ENCODE measurements around the gene TPST2. TPM values are rescaled to one million over a fixed set of nuclear protein-coding genes. Genes with fewer than 3 reads are reported as not detected.

The TPST2 gene
- total RNA-seq, 1 experiment from 2014 or later, result 61.4 TPM

DNA sequence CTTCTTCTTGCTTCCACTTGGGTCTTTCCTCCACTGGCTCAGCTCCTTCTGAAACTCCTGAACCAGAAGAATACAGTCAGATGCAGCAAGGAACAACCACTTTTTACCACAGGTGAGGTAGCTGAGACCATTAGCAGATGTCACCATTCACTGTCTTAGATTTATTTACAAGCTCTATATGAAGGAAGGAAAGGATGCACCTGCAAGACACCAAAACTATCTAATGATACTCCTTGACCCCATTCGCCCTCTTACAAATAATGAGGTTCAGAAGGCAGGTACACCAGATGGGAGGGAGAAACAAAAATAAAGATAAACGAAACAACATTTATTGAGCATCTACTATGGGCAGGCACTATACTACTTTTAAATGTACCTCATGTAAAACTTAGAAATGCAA lies 87.9 kb downstream of the TPST2 start:
- Histone ChIP-seq H3K4me2 (ENCODE audit: low read depth, low read length, poor library complexity, severe bottlenecking) (no peak overlapping the region), H4K20me1 (ENCODE audit: insufficient read depth, low read depth, low read length) (no peaks in the 10 kb centered on the region), H3K36me3 (ENCODE audit: insufficient read depth, low read length) (peaks cover 63% of the 10 kb centered on the region), H2AFZ (ENCODE audit: low read length) (no peak overlapping the region), H3K79me2 (ENCODE audit: low read length) (no peaks in the 10 kb centered on the region), H3K27me3 (ENCODE audit: low read length) (no peaks in the 10 kb centered on the region), H3K9me3 (ENCODE audit: low read length) (no peaks in the 10 kb centered on the region), H3K9me2 (replicated peaks; ENCODE audit: insufficient read depth, low read length) (no peaks in the 10 kb centered on the region), H3K4me1 (ENCODE audit: low read length) (peaks cover 9% of the 10 kb centered on the region), H3K4me3 (ENCODE audit: low read length) (no peak overlapping the region), H3K27ac (ENCODE audit: low read length) (no peak overlapping the region), H3K9ac (ENCODE audit: low read length) (no peak overlapping the region)
- DNase-seq, result no peak

DNA sequence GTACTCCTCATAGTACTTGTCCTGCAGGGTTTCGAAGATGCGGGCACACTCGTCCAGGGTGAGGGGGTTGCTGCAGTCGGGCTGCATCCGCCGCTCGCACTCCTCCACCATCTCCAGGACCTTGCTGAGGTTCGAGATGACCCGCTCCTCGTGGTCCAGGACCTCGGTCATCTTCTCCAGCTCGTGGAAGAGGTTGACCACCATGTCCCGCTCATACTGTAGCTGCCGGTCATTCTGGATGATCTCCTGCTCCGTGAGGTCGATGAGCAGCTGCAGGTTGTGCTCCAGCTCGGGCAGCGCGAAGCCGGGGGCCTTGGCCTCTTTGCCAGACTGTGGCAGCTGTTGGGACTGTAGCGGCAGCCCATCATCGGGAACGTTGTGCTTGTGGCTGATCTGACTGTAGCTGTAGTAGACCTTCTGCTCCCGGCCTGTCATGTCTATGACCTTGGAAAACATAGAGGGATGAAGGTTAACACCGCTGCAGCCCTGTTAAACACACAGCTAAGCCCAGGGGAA lies 90.7 kb downstream of the TPST2 start:
- Histone ChIP-seq H3K27ac (ENCODE audit: low read length) (no peak overlapping the region), H2AFZ (ENCODE audit: low read length) (no peak overlapping the region)

DNA sequence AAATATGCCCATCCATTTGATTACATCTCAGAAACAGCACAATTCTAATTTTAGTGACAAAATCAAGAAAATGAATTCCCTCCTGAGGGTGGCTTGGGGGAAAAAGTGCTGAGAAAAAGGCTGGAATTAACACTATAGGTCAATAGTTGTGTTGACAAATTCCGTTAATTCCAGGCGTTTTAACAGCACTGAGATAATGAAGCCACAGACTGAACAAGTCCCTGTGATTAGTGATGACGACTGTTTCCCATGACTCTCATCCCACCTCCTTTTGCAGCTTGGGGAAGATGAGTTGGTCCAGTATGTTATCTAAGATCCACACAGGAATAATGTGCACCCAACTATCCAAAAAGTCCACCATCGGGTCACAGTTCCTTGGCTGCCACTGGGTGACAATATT lies 93.5 kb downstream of the TPST2 start:
- Histone ChIP-seq H3K27ac (ENCODE audit: low read length) (no peak overlapping the region), H4K20me1 (ENCODE audit: insufficient read depth, low read depth, low read length) (0 out of 2 replicates have a peak, but pooled peaks cover 2% of the 10 kb centered on the region), H2AFZ (ENCODE audit: low read length) (no peak overlapping the region)

More for the DNA sequence above, 90.7 kb downstream of the TPST2 start:
- no peaks in the 10 kb centered on the region for H3K9me3 ChIP-seq (ENCODE audit: low read length)
- H4K20me1 ChIP-seq (ENCODE audit: insufficient read depth, low read depth, low read length), result 0 out of 2 replicates have a peak, but pooled peaks cover 1% of the 10 kb centered on the region
- peaks cover 56% of the 10 kb centered on the region for H3K36me3 ChIP-seq (ENCODE audit: insufficient read depth, low read length)
- H3K27me3 ChIP-seq (ENCODE audit: low read length), result no peaks in the 10 kb centered on the region
- peaks cover 9% of the 10 kb centered on the region for H3K4me1 ChIP-seq (ENCODE audit: low read length)
- H3K9ac ChIP-seq (ENCODE audit: low read length), result no peak overlapping the region
- peaks cover 11% of the 10 kb centered on the region; the same call in 1 of the 2 replicates for H3K79me2 ChIP-seq (ENCODE audit: low read length)
- DNase-seq, result no peak
- no peak overlapping the region for H3K4me2 ChIP-seq (ENCODE audit: low read depth, low read length, poor library complexity, severe bottlenecking)
- H3K4me3 ChIP-seq (ENCODE audit: low read length), result no peak overlapping the region
- H3K9me2 ChIP-seq (replicated peaks; ENCODE audit: insufficient read depth, low read length), result no peaks in the 10 kb centered on the region

DNA sequence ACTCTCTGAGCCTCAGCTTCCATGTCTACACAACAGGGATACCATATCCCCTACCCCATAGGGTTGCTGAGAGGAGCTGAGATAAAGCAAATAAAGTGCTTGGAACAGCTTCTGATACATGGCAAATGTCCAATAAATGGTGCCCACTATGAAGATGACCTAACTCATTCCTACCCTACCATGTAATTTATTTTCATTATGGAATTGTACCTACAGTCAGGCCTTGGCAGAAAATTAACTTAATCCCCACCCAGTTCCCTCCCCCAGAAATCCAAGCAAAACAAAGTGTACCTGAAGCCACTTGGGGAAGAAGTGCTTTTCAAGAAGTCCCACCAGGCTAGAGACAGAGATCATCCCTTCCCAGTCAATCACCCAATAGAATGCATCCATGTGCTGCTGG lies 95.4 kb downstream of the TPST2 start:
- no peak overlapping the region for H3K27ac ChIP-seq (ENCODE audit: low read length)
- no peak overlapping the region for H3K4me3 ChIP-seq (ENCODE audit: low read length)
- H3K79me2 ChIP-seq (ENCODE audit: low read length), result peaks cover 32% of the 10 kb centered on the region; the same call in 1 of the 2 replicates
- H3K4me2 ChIP-seq (ENCODE audit: low read depth, low read length, poor library complexity, severe bottlenecking), result no peak overlapping the region
- no peaks in the 10 kb centered on the region for H3K4me1 ChIP-seq (ENCODE audit: low read length)
- H3K9me3 ChIP-seq (ENCODE audit: low read length), result no peaks in the 10 kb centered on the region
- H3K9me2 ChIP-seq (replicated peaks; ENCODE audit: insufficient read depth, low read length), result no peaks in the 10 kb centered on the region
- 0 out of 2 replicates have a peak, but pooled peaks cover 2% of the 10 kb centered on the region for H4K20me1 ChIP-seq (ENCODE audit: insufficient read depth, low read depth, low read length)
- H3K9ac ChIP-seq (ENCODE audit: low read length), result no peak overlapping the region
- H3K27me3 ChIP-seq (ENCODE audit: low read length), result no peaks in the 10 kb centered on the region
- no peak for DNase-seq
- no peak overlapping the region for H2AFZ ChIP-seq (ENCODE audit: low read length)
- H3K36me3 ChIP-seq (ENCODE audit: insufficient read depth, low read length), result peaks cover 55% of the 10 kb centered on the region

More for the DNA sequence above, 93.5 kb downstream of the TPST2 start:
- no peak overlapping the region for H3K4me2 ChIP-seq (ENCODE audit: low read depth, low read length, poor library complexity, severe bottlenecking)
- H3K36me3 ChIP-seq (ENCODE audit: insufficient read depth, low read length), result peaks cover 46% of the 10 kb centered on the region
- H3K9me3 ChIP-seq (ENCODE audit: low read length), result no peaks in the 10 kb centered on the region
- H3K79me2 ChIP-seq (ENCODE audit: low read length), result peaks cover 29% of the 10 kb centered on the region; the same call in 1 of the 2 replicates
- H3K4me3 ChIP-seq (ENCODE audit: low read length), result no peak overlapping the region
- no peak overlapping the region for H3K9ac ChIP-seq (ENCODE audit: low read length)
- H3K4me1 ChIP-seq (ENCODE audit: low read length), result no peaks in the 10 kb centered on the region
- H3K9me2 ChIP-seq (replicated peaks; ENCODE audit: insufficient read depth, low read length), result no peaks in the 10 kb centered on the region
- DNase-seq, result no peak
- H3K27me3 ChIP-seq (ENCODE audit: low read length), result no peaks in the 10 kb centered on the region

DNA sequence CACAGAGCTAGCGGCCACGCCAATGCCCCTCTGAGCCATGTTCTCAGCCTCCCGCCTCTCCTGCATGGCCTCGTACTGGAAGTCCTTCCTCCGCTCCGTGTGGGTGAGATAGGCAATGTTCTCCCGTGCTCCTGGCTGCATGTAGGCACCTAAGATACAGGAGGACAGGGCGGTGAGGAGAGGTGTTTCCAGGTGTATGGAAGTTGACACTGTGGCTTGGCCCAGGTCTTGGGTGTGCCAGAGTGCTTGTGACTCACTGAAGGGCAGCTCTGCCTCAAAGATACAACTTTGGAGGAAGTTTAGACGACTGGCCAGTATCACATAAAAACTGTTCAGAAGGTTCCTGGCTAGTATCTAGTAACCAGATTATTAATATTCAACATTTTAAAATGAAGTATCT lies 97.7 kb downstream of the TPST2 start:
- DNase-seq, result no peak
- Histone ChIP-seq H3K27me3 (ENCODE audit: low read length) (no peaks in the 10 kb centered on the region), H3K79me2 (ENCODE audit: low read length) (peaks cover 37% of the 10 kb centered on the region; the same call in 1 of the 2 replicates), H3K4me3 (ENCODE audit: low read length) (no peak overlapping the region), H3K4me1 (ENCODE audit: low read length) (peaks cover 18% of the 10 kb centered on the region), H3K9me2 (replicated peaks; ENCODE audit: insufficient read depth, low read length) (no peaks in the 10 kb centered on the region), H3K36me3 (ENCODE audit: insufficient read depth, low read length) (peaks cover 54% of the 10 kb centered on the region), H3K4me2 (ENCODE audit: low read depth, low read length, poor library complexity, severe bottlenecking) (no peak overlapping the region), H3K9me3 (ENCODE audit: low read length) (no peaks in the 10 kb centered on the region), H4K20me1 (ENCODE audit: insufficient read depth, low read depth, low read length) (0 out of 2 replicates have a peak, but pooled peaks cover 2% of the 10 kb centered on the region), H2AFZ (ENCODE audit: low read length) (no peak overlapping the region), H3K27ac (ENCODE audit: low read length) (no peak overlapping the region), H3K9ac (ENCODE audit: low read length) (no peak overlapping the region)

DNA sequence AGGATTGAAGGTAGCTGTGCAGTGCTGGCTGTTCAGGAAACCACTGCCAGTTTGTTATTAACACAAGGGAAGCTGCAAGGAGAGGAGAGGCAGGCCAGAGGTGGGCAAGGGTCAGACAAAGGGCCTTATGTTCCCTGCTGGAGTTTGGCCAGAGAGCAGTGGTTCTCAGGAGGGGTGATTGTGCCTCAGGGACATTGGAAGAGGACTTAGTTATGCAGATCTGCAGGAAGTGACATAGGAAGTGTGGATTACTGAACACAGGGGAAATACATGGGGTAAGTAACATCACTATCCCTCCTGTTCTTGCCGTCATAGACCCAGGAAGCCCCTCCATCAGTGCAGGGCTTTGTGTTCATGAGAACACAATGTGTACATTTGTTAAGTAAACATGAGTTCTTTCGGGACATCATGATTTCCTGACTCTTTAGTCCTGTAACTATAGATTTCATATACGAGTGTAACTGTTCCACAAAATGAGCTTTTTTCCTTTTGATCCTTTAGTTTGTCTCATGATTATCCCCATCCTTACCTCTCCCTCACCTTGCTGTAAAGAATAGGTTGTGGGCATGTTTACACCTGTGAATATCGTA lies 100.4 kb downstream of the TPST2 start:
- H3K9me3 ChIP-seq (ENCODE audit: low read length), result no peaks in the 10 kb centered on the region
- H4K20me1 ChIP-seq (ENCODE audit: insufficient read depth, low read depth, low read length), result 0 out of 2 replicates have a peak, but pooled peaks cover 2% of the 10 kb centered on the region
- H3K4me1 ChIP-seq (ENCODE audit: low read length), result peaks cover 45% of the 10 kb centered on the region
- no peak overlapping the region for H3K9ac ChIP-seq (ENCODE audit: low read length)
- H3K36me3 ChIP-seq (ENCODE audit: insufficient read depth, low read length), result peaks cover 48% of the 10 kb centered on the region
- H3K4me2 ChIP-seq (ENCODE audit: low read depth, low read length, poor library complexity, severe bottlenecking), result no peak overlapping the region
- H3K9me2 ChIP-seq (replicated peaks; ENCODE audit: insufficient read depth, low read length), result no peaks in the 10 kb centered on the region
- H2AFZ ChIP-seq (ENCODE audit: low read length), result no peak overlapping the region
- no peak for DNase-seq
- peaks cover 55% of the 10 kb centered on the region for H3K79me2 ChIP-seq (ENCODE audit: low read length)
- H3K27ac ChIP-seq (ENCODE audit: low read length), result peak overlapping the region; percentile 91; the same call in 1 of the 2 replicates
- no peaks in the 10 kb centered on the region for H3K27me3 ChIP-seq (ENCODE audit: low read length)
- no peak overlapping the region for H3K4me3 ChIP-seq (ENCODE audit: low read length)

DNA sequence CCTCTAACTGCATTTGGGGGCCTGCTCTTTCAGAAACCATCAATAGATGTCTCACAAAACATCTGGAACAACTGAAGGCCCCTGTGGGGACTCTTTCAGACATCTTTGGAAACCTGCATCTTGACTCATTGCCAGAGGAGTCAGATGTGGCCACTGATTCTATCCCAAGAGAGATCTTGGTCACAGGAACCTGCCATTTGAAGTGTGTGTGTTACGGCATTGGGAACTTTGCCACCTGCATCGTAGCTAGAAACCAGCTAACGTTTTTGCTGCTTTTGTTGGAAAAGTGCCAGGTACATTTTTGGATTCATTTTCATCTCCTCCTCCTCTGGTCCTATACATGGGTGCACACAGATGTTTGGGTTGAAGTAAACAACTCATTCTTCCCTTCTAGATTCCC lies 101.9 kb downstream of the TPST2 start:
- no peaks in the 10 kb centered on the region for H3K9me2 ChIP-seq (replicated peaks; ENCODE audit: insufficient read depth, low read length)
- peaks cover 49% of the 10 kb centered on the region for H3K4me1 ChIP-seq (ENCODE audit: low read length)
- H3K4me2 ChIP-seq (ENCODE audit: low read depth, low read length, poor library complexity, severe bottlenecking), result peak overlapping the region; percentile 46
- H3K9me3 ChIP-seq (ENCODE audit: low read length), result no peaks in the 10 kb centered on the region
- peak overlapping the region; percentile 91 for H3K27ac ChIP-seq (ENCODE audit: low read length)
- H3K4me3 ChIP-seq (ENCODE audit: low read length), result no peak overlapping the region
- H4K20me1 ChIP-seq (ENCODE audit: insufficient read depth, low read depth, low read length), result no peaks in the 10 kb centered on the region
- H3K9ac ChIP-seq (ENCODE audit: low read length), result peak overlapping the region; percentile 44
- peak; percentile 57 for DNase-seq
- H3K36me3 ChIP-seq (ENCODE audit: insufficient read depth, low read length), result peaks cover 33% of the 10 kb centered on the region
- no peak overlapping the region for H2AFZ ChIP-seq (ENCODE audit: low read length)
- H3K27me3 ChIP-seq (ENCODE audit: low read length), result no peaks in the 10 kb centered on the region
- peaks cover 60% of the 10 kb centered on the region for H3K79me2 ChIP-seq (ENCODE audit: low read length)

DNA sequence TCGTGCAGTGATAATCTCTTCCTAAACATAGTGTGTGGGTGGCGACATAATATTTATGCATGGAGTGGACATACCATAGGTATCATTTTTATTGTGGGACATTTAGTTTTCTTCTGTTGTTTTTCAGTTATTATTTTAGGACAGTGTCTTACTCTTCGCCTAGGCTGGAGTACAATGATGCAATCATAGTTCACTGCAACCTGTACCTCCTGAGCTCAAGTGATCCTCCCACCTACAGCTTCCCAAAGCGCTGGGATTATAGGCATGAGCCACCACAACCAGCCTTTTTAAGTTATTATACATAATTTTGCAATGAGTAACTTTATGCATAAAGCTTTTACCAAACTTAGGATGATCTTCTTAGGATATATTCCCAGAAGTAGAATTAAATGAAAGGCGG lies 103.5 kb downstream of the TPST2 start:
- H3K27me3 ChIP-seq (ENCODE audit: low read length), result no peaks in the 10 kb centered on the region
- peaks cover 65% of the 10 kb centered on the region for H3K4me1 ChIP-seq (ENCODE audit: low read length)
- no peak overlapping the region for H2AFZ ChIP-seq (ENCODE audit: low read length)
- H3K4me3 ChIP-seq (ENCODE audit: low read length), result no peak overlapping the region
- no peak overlapping the region for H3K9ac ChIP-seq (ENCODE audit: low read length)
- peak overlapping the region; percentile 91 for H3K27ac ChIP-seq (ENCODE audit: low read length)
- peaks cover 28% of the 10 kb centered on the region for H3K36me3 ChIP-seq (ENCODE audit: insufficient read depth, low read length)
- H4K20me1 ChIP-seq (ENCODE audit: insufficient read depth, low read depth, low read length), result no peaks in the 10 kb centered on the region
- H3K9me2 ChIP-seq (replicated peaks; ENCODE audit: insufficient read depth, low read length), result no peaks in the 10 kb centered on the region
- no peak overlapping the region for H3K4me2 ChIP-seq (ENCODE audit: low read depth, low read length, poor library complexity, severe bottlenecking)
- H3K79me2 ChIP-seq (ENCODE audit: low read length), result peaks cover 63% of the 10 kb centered on the region
- DNase-seq, result no peak
- H3K9me3 ChIP-seq (ENCODE audit: low read length), result no peaks in the 10 kb centered on the region

Measured in Karpas-422 (cell line).